GM18519 (cell line): ENCODE measurements around the gene AFF2.
A peak's percentile ranks its signal among the peaks of the same experiment; 100 is the strongest.

Experiments
- ATAC-seq: cut with Tn5 transposase; IDR thresholded peaks from one replicate; pipeline ENCODE4 v1.9.1; 2021; ENCODE audit warnings: mild to moderate bottlenecking, moderate library complexity; ENCODE audit not compliant: unreplicated experiment, low FRiP score

Gene AFF2

GRCh38 chrX:148500423-148501385, at the start of gene AFF2:
Gene AFF2 (plus strand): TSS chrX:148500617. CDS start chrX:148501098, 481 bp downstream.
- ATAC-seq: no peak

- no peak for ATAC-seq
Measured at GRCh38 chrX:148457279-148457678, 43.1 kb upstream of the AFF2 start.

DNA sequence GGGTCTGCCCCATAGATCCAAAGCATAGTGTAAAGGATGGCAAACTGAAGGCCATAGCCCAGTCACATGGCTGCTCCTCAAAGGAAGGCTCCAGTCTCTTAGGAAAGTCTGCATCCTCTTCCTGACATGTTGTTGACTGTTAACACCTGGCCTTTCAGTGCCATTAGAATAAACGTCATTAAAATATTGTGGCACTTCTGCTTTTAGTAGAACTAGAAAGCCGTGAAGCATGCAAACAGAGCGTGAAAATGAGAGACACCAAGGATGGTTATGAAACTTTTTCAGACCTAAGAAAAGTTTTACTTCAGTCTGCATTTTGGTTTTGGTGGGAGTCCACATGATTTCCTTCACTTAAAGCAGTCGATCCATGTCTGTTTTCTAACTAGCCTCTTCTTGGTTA, 41.1 kb upstream of the AFF2 start:
- ATAC-seq: peak; percentile 94

- ATAC-seq: peak; percentile 97
Measured at GRCh38 chrX:148466292-148466691, 34.1 kb upstream of the AFF2 start.

DNA sequence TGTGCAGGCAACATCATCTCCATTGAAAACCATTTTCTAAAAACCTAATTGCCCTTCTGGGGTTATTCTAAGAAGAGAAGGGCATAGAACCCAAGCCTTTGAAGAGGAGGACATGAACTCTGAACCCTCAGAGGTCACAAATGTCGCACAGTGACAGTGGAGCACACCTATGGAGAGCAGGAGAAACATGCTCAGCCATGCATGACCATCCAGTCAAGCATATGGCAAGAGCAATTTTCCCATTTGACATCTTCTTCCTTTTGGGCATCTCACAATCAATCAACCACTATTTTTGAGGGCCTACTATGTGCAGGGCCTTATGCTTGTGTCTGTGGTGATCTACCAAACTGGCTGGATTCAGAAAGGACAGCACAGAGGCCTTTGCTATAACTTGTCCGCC, 30.1 kb upstream of the AFF2 start:
- ATAC-seq: no peak

DNA sequence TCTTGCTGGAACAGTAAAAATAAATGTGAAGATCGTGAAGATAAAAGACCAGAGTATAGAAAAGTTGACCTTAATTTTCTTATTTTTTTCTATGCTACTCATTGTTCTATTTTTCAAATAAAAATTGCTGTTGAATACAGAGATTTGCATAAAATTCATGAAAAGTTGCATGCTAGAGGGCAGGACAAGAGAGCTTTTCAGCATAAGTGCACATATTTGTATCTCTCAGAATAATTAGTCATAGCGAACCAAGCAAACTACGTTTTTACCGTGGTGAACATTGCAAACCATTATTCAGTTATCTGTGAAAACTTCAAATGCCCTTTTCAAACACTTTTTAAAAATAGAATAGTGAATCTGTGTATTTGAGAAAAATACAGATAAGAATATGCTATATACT, 26.4 kb upstream of the AFF2 start:
- no peak for ATAC-seq

DNA sequence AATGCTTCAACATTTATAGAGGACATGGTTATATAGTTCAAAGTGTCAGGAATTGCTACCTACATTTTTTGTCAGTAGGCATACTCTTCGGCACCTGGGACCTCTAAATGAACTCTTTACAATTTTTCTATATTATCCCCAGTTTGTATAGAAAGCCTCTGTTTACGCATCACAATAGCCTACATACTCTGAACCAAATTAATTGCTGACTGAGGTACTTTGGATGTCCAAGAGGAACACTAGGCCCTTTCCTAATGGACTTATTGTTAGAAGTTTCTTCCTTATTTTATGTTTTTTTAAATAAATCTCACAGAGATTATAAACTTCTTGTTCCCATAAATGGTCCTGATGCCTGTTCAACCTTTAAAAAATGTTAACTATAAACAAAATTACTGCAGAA, 8.4 kb upstream of the AFF2 start:
- no peak for ATAC-seq

- no peak for ATAC-seq
Measured at GRCh38 chrX:148495176-148495575, 5.2 kb upstream of the AFF2 start.

- ATAC-seq: no peak
Measured at GRCh38 chrX:148498067-148498466, 2.4 kb upstream of the AFF2 start.

- ATAC-seq: no peak
Measured at GRCh38 chrX:148499638-148500422, 587 bp upstream of the AFF2 start.

DNA sequence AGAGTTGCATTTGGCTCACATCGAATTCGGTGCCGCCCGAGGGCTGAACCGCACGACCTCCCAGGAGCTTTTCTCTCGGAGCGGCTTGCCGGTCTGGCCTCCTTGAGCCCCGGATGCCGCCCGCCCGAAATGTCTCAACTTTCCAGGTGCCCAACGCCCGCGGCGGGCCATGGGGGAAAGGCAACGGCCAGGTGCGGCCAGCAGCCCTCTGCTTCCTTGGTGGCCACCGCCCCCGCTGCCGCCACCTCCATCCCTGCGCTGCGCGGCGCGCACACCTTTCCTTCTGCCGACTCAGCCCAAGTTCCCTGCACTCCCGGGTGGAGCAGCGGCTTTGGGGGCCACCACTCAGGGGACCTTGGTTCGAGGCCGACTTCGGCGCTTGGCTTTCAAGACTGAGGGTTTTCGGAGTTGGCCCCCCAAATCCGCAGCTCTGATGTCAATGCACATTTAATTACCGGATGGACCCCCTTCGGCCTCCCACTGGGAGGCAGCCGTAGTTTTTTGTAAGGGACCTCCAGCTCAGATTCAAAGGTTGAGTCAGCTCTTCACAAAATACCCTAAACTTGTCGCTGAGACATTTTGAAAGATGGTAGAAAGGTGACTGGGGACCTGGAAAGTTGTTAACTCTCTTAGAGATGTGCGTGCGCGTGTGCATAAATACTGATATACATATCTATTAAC, 1.1 kb downstream of the AFF2 start:
- ATAC-seq: no peak

GRCh38 chrX:148504506-148504905, 4.1 kb downstream of the AFF2 start:
- no peak for ATAC-seq

DNA sequence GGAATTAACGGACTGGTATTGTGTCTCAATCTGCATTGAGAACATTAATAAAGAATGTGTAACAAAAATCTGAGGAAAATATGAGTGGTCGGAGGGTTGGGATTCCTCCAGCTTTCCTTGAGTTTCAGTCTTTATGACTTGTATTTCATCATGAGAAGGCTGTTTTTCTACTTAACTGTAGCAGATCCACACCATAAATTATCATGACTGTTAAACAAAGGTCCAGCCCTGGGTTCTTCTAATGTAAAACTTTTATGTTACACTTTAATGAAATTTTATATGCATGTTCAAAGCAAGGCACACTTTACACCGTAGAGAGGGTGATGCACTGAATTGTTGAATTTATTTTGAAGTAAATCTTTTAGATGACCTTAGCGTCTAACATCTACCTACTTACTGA, 7.0 kb downstream of the AFF2 start:
- no peak for ATAC-seq

- no peak for ATAC-seq
Measured at GRCh38 chrX:148512453-148512852, 12.0 kb downstream of the AFF2 start.

DNA sequence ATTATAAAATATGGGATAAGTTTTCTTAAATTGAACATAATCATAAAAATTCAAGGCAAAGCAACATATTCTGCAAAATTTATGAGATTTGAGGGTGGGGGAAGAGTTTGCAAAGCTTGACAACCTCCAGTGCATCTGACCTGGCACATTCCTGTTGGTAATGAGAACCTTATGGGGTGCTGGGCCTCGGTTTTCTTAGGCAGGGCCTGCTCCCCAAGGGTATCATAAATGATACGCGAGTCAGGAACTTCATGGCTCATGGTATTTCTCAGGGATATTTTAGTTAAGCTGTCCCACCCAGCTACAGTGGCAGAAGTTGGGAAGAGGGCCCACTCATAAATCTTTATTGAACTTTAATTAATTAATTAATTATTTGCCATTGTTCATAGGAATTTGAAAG, 13.2 kb downstream of the AFF2 start:
- ATAC-seq: no peak

GRCh38 chrX:148517176-148517575, 16.8 kb downstream of the AFF2 start:
- no peak for ATAC-seq

- no peak for ATAC-seq
Measured at GRCh38 chrX:148522006-148522405, 21.6 kb downstream of the AFF2 start.

DNA sequence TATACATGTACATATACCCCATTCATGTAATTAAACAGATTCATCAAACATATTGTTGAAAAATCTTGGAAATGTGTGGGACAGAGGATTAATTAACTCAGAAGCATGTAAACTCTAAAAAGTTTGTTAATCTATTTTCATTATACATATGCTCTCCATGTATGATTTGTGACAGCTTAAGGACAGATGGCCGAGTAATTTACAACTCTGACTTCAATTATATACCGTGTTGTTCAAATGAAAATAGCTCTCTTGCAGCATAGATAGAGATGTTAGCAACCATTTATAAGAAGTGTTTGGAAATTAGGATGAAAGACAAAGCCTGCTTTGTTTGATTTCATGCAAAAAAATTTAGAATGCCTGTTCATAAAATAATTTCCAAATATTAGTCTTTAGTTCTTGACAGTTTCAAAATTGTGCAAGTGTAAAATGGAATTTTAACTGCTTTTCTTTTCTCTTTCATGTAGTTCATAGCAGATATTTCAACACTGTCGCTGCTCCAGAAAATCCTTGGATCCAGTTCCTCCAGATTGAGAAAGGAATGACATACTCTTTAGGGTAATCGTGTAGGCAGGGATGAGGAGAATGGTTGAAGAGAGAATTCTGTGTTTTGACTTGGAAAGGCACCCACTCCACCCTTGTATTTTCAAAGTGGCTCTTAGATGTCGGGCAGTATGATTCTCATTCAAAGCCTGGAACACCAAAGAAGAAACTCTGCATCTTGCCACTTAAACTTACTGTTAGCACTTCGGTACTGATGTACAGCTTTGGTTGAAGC, 23.1 kb downstream of the AFF2 start:
- ATAC-seq: no peak

GRCh38 chrX:148530464-148531077, 30.2 kb downstream of the AFF2 start:
- no peak for ATAC-seq

- ATAC-seq: no peak
Measured at GRCh38 chrX:148534291-148534690, 33.9 kb downstream of the AFF2 start.
